HepG2 (cell line): ENCODE results near the gene CNEP1R1. TPM values are rescaled to one million over a fixed set of nuclear protein-coding genes. Genes with fewer than 3 reads are reported as not detected.
A peak's percentile ranks its signal among the peaks of the same experiment; 100 is the strongest.

ENCODE experiments used
- ATAC-seq: fragments of 200-7000 bp; cut with Tn5 transposase; 3 replicates; pipeline ENCODE4 v1.9.1; 2020; ENCODE audit warnings: mild to moderate bottlenecking, moderate library complexity
- BruUV-seq: library from RNA; stranded (reverse); fragments of 400-500 nt; replicated peaks from 2 replicates; lab custom pipeline; 2021; lab: Mats Ljungman, UMichigan
- CTCF ChIA-PET: fragments of 300-600 bp; formaldehyde crosslinking; extraction: SDS; loops from one replicate; lab custom pipeline; 2021; ENCODE audit warnings: low total read pairs, inconsistent platforms, low intra/inter-chr PET ratio; lab: Yijun Ruan, JAX
- POLR2A ChIA-PET: fragments of 350-600 bp; sonication (Branson Sonifier 250); formaldehyde crosslinking; loops from one replicate; lab custom pipeline; 2020; ENCODE audit warnings: antibody characterized with exemption, inconsistent platforms; lab: Yijun Ruan, JAX
- DNase-seq: peaks from one replicate; pipeline ENCODE4 v3.0.0-alpha.2; 2015; ENCODE audit warnings: low spot score
- FAIRE-seq: peaks from 3 replicates; lab custom pipeline; 2011; peaks lifted over from hg19 to GRCh38; lab: Jason Lieb, UNC
- H2AFZ ChIP-seq: one replicate; pipeline ENCODE4 v1.6.1; 2011; ENCODE audit warnings: low read length, inconsistent platforms
- H3K27ac ChIP-seq: fragments of 300-600 bp; 3 replicates; pipeline ENCODE4 v1.8.0; 2011; ENCODE audit warnings: mixed run types, mild to moderate bottlenecking, mixed read lengths, low read length, inconsistent platforms; ENCODE audit not compliant: insufficient read depth; ENCODE audit errors: extremely low read length
- H3K27me3 ChIP-seq, 2 experiments: fragments of 200-600 bp in 1 of 2; 2 replicates in 1 of 2; 3 replicates in 1 of 2; pipeline versions ENCODE4 v1.6.0 to v1.8.0; 2011; ENCODE audit warnings: low read length in 2 of 2, mild to moderate bottlenecking in 2 of 2, moderate library complexity in 2 of 2, inconsistent platforms in 1 of 2; ENCODE audit not compliant: insufficient read depth in 2 of 2, control insufficient read depth in 1 of 2
- H3K36me3 ChIP-seq, 2 experiments: fragments of 200-600 bp in 1 of 2; replicated peaks in 1 of 2; 2 replicates in 1 of 2; 3 replicates in 1 of 2; pipeline versions ENCODE4 v1.5.1 to v1.8.0; 2011; ENCODE audit warnings: low read length in 2 of 2, inconsistent platforms in 1 of 2; ENCODE audit not compliant: insufficient read depth in 2 of 2, control insufficient read depth in 1 of 2
- H3K4me1 ChIP-seq: 2 replicates; pipeline ENCODE4 v1.5.1; 2012; ENCODE audit warnings: low read length, inconsistent platforms; ENCODE audit not compliant: insufficient read depth
- H3K4me2 ChIP-seq: 2 replicates; pipeline ENCODE4 v1.6.0; 2011; ENCODE audit warnings: low read depth, low read length, inconsistent platforms
- H3K4me3 ChIP-seq, 3 experiments: fragments of 200-600 bp in 1 of 3; sonication (generic), shearing (Covaris generic) in 1 of 3; replicated peaks in 1 of 3; 2 replicates each; pipeline ENCODE4 v1.5.1; 2011 to 2016; ENCODE audit warnings: low read length in 3 of 3, inconsistent platforms in 2 of 3, low read depth in 2 of 3, mild to moderate bottlenecking in 2 of 3, control low read depth in 1 of 3, mixed read lengths in 1 of 3; ENCODE audit not compliant: insufficient read depth in 1 of 3
- H3K79me2 ChIP-seq: one replicate; pipeline ENCODE4 v1.6.1; 2011; ENCODE audit warnings: low read length, inconsistent platforms; ENCODE audit not compliant: insufficient read depth
- H3K9ac ChIP-seq: 2 replicates; pipeline ENCODE4 v1.6.0; 2011; ENCODE audit warnings: mild to moderate bottlenecking, low read depth, low read length, inconsistent platforms; ENCODE audit not compliant: insufficient read depth
- H3K9me3 ChIP-seq: 2 replicates; pipeline ENCODE4 v1.5.1; 2012; ENCODE audit warnings: mild to moderate bottlenecking, low read length
- H4K20me1 ChIP-seq: 2 replicates; pipeline ENCODE4 v1.6.0; 2011; ENCODE audit warnings: inconsistent platforms, mild to moderate bottlenecking, low read length, moderate library complexity; ENCODE audit not compliant: insufficient read depth
- ATM ChIP-seq: fragments of 450-650 bp; IDR thresholded peaks from 2 replicates; pipeline ENCODE4 v1.7.1; 2017; ENCODE audit warnings: mild to moderate bottlenecking, borderline replicate concordance
- BRF2 ChIP-seq: sonication (generic); formaldehyde crosslinking; IDR thresholded peaks from 2 replicates; pipeline ENCODE4 v1.8.1; 2022; ENCODE audit warnings: mild to moderate bottlenecking, missing genetic modification reagents
- PLRG1 ChIP-seq: fragments of 450-650 bp; conservative IDR thresholded peaks from 2 replicates; pipeline ENCODE4 v1.6.1; 2016
- TIGD3 ChIP-seq: sonication (generic); formaldehyde crosslinking; IDR thresholded peaks from 2 replicates; pipeline ENCODE4 v1.5.1; 2020; ENCODE audit warnings: mild to moderate bottlenecking, missing genetic modification reagents, borderline replicate concordance
- ZMAT3 ChIP-seq: sonication (generic); formaldehyde crosslinking; conservative IDR thresholded peaks from 2 replicates; pipeline ENCODE4 v1.7.0; 2021; ENCODE audit warnings: missing genetic modification reagents
- ZNF367 ChIP-seq: sonication (generic); formaldehyde crosslinking; IDR thresholded peaks from 2 replicates; pipeline ENCODE4 v1.4.0; 2020; ENCODE audit warnings: missing genetic modification reagents, borderline replicate concordance
- WGBS: methylation state at CpG from one replicate; pipeline ENCODE4 v1.1.6; 2017; ENCODE audit warnings: low lambda C conversion rate; 5-methylcytosine and 5-hydroxymethylcytosine counted together
- in situ Hi-C: cut with HindIII; loops from 2 replicates; pipeline ENCODE4 v1.10.0; 2017; ENCODE audit warnings: low pct_unique_long_range_greater_than_20kb; ENCODE audit not compliant: extremely low pct_ligation_motif_present
- intact Hi-C: fragments of 100-400 bp; cut with micrococcal nuclease; formaldehyde crosslinking; loops from one replicate; pipeline ENCODE4 v1.10.0; 2022; ENCODE audit not compliant: unreplicated experiment
- polyA plus RNA-seq, 8 experiments: library from polyadenylated mRNA; depleted of rRNA in 3 of 8; stranded (reverse) in 7 of 8; unstranded in 1 of 8; fragments of >200 nt; fragmentation: Illumina TruSeq in 4 of 8; extraction: Trizol in 4 of 8; gene quantifications; 2 replicates each; pipeline versions ENCODE4 v1.2.1 to v1.2.3, GENCODE V29; 2011 to 2016; ENCODE audit warnings: low read depth in 4 of 8, missing spikeins in 1 of 8, mixed read lengths in 1 of 8; ENCODE audit not compliant: insufficient read depth in 1 of 8
- total RNA-seq, 5 experiments: library from RNA; depleted of rRNA; stranded (reverse); fragments of >200 nt; fragmentation: Illumina TruSeq; extraction: Trizol; gene quantifications; 2 replicates each; pipeline ENCODE4 v1.2.3, GENCODE V29; 2016; ENCODE audit warnings: low read depth in 1 of 5

The CNEP1R1 gene
- total and polyA plus RNA-seq, 2 of the 13 experiments (the other 11 are each of a cell fraction or from before 2014, with no cell fraction given) = 23.6 to 26.8 TPM

GRCh38 chr16:50035468-50035992 lies 10.5 kb downstream of the CNEP1R1 start (continued):
- no peak for TF ChIP-seq BRF2 (CRISPR knock-in tag)
- TF ChIP-seq TIGD3 = no peak

- no peak overlapping the region for H3K9ac ChIP-seq
- no peaks in the 10 kb centered on the region for H3K79me2 ChIP-seq
- H4K20me1 ChIP-seq = no peaks in the 10 kb centered on the region
- CTCF ChIA-PET = no interaction called here
- peaks cover 74% of the 10 kb centered on the region for H3K4me1 ChIP-seq
- 93% methylated on average over 3 of the region's 3 CpGs for WGBS
- FAIRE-seq (no peak), ATAC-seq (no peak), DNase-seq (no peak)
- H3K4me3 ChIP-seq = no peak overlapping the region
- no peak overlapping the region for H3K4me2 ChIP-seq
- POLR2A ChIA-PET = interaction anchor here (2.7 to 2.8 kb wide), 2 partner anchors 11 to 29 kb away, joined by 17 to 24 read pairs; partner anchors contain the start of genes CNEP1R1 and HEATR3
- no peaks in the 10 kb centered on the region for H3K9me3 ChIP-seq
- no peaks in the 10 kb centered on the region for H3K27me3 ChIP-seq
- intact Hi-C loops (no loop called here), in situ Hi-C loops (loop anchor here (25.0 kb wide), 1 partner anchor 326 kb away; the partner anchor contains the start of gene BRD7)
- peak overlapping the region; percentile 81 for H3K27ac ChIP-seq
- no peak overlapping the region for H2AFZ ChIP-seq
- TF ChIP-seq ATM (no peak), ZMAT3 (CRISPR knock-in tag) (no peak), PLRG1 (no peak), ZNF367 (no peak)
- no TSS peak for BruUV-seq
- peaks cover 1 to 19% of the 10 kb centered on the region in 2 experiments; a peak in 4 of 5 replicates for H3K36me3 ChIP-seq
These were observed 11.4 kb downstream of the CNEP1R1 start for GRCh38 chr16:50036426-50036825.
